M059J (cell line): ENCODE results near the gene METTL22. TPM values are rescaled to one million over a fixed set of nuclear protein-coding genes. Genes with fewer than 3 reads are reported as not detected.

Source experiments
- DNase-seq: peaks from one replicate; pipeline ENCODE4 v3.0.0-alpha.2; 2012; ENCODE audit warnings: low read depth
- total RNA-seq: library from RNA; depleted of rRNA; stranded (reverse); fragments of >200 nt; shearing (Covaris generic); gene quantifications from 2 replicates; pipeline ENCODE4 v1.2.3, GENCODE V29; 2014; rRNA removed

Gene METTL22
- total RNA-seq, 1 experiment from 2014 or later, result 17.3 TPM

DNA sequence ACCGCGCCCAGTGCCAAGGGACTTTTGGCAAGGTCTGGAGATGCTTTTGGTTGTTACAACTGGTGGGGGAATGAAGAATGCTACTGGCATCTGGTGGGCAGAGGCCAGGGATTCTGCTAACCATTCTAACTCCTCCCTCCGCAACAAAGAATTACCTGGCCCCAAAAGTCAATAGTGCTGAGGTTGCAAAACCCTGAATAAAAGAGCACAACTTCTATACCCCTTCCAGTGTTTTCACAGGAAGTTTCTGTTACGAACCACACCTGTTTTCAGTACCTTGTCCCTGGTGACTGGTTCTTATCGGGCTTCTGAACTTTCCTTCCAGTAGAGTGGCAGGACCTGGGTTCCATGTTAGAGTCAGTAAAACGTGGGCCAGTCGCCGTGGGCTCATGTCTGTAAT is 70.2 kb downstream of the METTL22 start:
- no peak for DNase-seq

DNA sequence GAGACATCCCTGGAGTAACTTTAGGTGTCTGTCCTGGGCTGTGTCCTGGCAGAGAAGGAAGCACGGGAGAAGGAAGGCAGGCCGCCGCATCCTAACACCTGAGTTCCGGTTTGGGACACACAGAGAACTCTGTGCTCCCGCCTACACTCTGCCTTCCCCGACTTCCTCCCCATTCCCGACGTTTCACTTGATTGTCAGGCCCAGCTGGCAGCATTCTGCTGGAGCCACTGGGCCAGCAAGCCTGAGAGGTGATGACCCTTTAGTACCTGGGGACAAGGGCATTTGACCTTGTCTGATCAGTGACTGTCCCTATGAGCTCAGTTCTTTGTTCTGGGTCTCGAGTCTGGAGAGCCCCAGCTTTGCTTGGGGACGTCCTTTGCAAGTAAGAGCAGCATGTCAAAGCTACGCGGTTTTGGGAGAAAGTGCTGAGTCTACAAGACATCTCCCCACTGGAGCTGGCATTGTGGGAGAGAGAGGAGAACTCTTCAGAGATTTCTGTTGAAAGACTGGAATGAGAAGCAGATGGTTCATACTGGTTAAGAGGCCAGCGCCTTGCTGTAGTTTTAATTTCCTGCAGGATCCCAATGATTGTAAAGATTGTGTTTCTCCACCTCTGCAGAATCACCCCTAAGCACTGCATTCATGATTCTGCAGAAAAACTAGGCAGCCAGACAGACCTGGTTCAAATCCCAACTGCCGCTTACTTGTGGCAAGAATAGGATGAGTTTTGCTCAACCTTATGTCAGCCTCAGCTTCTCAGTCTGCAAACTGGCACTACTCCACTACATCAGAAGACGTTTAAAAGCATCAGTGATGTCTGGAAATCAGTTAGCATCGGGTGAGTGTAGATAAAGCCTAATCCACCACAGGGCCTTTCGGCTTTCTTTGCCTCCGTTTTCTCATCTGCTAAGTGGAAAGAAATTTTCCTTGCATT is 73.6 kb downstream of the METTL22 start:
- DNase-seq, result no peak

GRCh38 chr16:8696880-8697279 is 75.4 kb downstream of the METTL22 start:
- DNase-seq, result no peak

- no peak for DNase-seq
Measured at GRCh38 chr16:8697965-8698364, 76.5 kb downstream of the METTL22 start.

Other genes with a start within 250 kb of the METTL22 start
- not detected in 2 replicates for gene TMEM114, start 31.2 kb upstream of the METTL22 start, total RNA-seq
- gene ABAT, start 52.9 kb downstream of the METTL22 start, total RNA-seq, result 0.66 and 0.91 TPM in 2 replicates
- gene TMEM186, start 175.9 kb downstream of the METTL22 start, total RNA-seq, result 7.1 TPM in 2 replicates
- 42.7 and 61.0 TPM in 2 replicates for gene PMM2, start 176.1 kb downstream of the METTL22 start, total RNA-seq
- 199 and 229 TPM in 2 replicates for gene CARHSP1, start 247.3 kb downstream of the METTL22 start, total RNA-seq